Nephron (organoid): ENCODE data around the gene RIBC1.

ENCODE experiments used
- H3K27ac Mint-ChIP-seq, 3 experiments: 2 replicates each; pipeline ENCODE4 v1.8.0; 2020; ENCODE audit warnings: mixed read lengths in 3 of 3, mild to moderate bottlenecking in 2 of 3, moderate library complexity in 1 of 3
- H3K27me3 Mint-ChIP-seq: 2 replicates; pipeline ENCODE4 v1.8.0; 2021; ENCODE audit warnings: low read depth, mild to moderate bottlenecking, moderate library complexity, mixed read lengths
- H3K36me3 Mint-ChIP-seq: 2 replicates; pipeline ENCODE4 v1.8.0; 2020; ENCODE audit warnings: low read depth, mixed read lengths
- H3K4me1 Mint-ChIP-seq: 2 replicates; pipeline ENCODE4 v1.8.0; 2020; ENCODE audit warnings: mixed read lengths
- H3K4me3 Mint-ChIP-seq, 3 experiments: 2 replicates each; pipeline ENCODE4 v1.8.0; 2020; ENCODE audit warnings: mild to moderate bottlenecking in 3 of 3, mixed read lengths in 3 of 3, moderate library complexity in 2 of 3
- H3K9me3 Mint-ChIP-seq: 2 replicates; pipeline ENCODE4 v1.8.0; 2020; ENCODE audit warnings: mixed read lengths
- TF ChIP-seq, protein P1 (sequence below), 3 experiments: fragments of 200-600 bp; sonication (generic); IDR thresholded peaks; one replicate each; pipeline ENCODE4 v1.5.0; 2021; ENCODE audit warnings: antibody characterized with exemption in 3 of 3; ENCODE audit not compliant: unreplicated experiment in 3 of 3

The RIBC1 gene

DNA sequence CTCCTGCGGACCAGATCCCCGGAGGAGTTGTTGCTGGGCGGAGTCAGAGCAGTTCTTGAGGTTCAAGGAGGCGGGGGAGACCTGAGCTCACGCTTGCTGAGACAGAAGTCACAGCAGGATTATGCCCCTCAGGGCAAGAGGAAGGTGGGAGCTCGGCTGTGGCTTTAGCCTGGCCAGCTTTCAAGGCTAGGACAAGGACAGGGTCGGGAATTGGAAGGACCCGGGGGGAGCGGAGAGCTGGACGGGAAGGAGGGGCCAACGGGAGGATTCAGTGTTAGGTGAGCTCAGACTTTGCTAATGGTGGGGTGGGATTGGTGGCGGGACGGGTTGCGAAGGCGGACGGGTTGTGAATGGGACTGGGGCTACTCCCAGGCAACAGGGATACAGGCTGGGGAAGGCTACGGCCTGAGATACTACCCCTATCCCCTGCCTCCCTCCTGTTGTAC is at the start of gene RIBC1:
RIBC1 (plus strand) TSS at position 13 of the 446 bp plus-strand sequence. CDS start 3,404 bp downstream, outside the sequence.
- Mint-ChIP-seq H3K4me3 (peak within 1 kb of the TSS; percentile 91 to 97 (median 93)), H3K27ac (peak within 1 kb of the TSS; percentile 92 to 97 (median 96)), H3K27me3 (no peaks in the 10 kb centered on the region), H3K9me3 (peaks cover 12% of the 10 kb centered on the region), H3K36me3 (peaks cover 4% of the 10 kb centered on the region), H3K4me1 (peaks cover 11% of the 10 kb centered on the region)
- TF ChIP-seq, protein P1, sequence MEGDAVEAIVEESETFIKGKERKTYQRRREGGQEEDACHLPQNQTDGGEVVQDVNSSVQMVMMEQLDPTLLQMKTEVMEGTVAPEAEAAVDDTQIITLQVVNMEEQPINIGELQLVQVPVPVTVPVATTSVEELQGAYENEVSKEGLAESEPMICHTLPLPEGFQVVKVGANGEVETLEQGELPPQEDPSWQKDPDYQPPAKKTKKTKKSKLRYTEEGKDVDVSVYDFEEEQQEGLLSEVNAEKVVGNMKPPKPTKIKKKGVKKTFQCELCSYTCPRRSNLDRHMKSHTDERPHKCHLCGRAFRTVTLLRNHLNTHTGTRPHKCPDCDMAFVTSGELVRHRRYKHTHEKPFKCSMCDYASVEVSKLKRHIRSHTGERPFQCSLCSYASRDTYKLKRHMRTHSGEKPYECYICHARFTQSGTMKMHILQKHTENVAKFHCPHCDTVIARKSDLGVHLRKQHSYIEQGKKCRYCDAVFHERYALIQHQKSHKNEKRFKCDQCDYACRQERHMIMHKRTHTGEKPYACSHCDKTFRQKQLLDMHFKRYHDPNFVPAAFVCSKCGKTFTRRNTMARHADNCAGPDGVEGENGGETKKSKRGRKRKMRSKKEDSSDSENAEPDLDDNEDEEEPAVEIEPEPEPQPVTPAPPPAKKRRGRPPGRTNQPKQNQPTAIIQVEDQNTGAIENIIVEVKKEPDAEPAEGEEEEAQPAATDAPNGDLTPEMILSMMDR (IDR thresholded peaks at IDR 0.05; ENCODE audit: unreplicated experiment in 3 of 3), result no peak

GRCh38 chrX:53373307-53373706 is 49.4 kb upstream of the RIBC1 start:
- Mint-ChIP-seq H3K27me3 (no peaks in the 10 kb centered on the region), H3K4me3 (no peak overlapping the region), H3K36me3 (peaks cover 22% of the 10 kb centered on the region), H3K4me1 (no peaks in the 10 kb centered on the region), H3K9me3 (peaks cover 29% of the 10 kb centered on the region), H3K27ac (no peak overlapping the region)
- TF ChIP-seq, protein P1 (IDR thresholded peaks at IDR 0.05; ENCODE audit: unreplicated experiment in 3 of 3), result no peak

DNA sequence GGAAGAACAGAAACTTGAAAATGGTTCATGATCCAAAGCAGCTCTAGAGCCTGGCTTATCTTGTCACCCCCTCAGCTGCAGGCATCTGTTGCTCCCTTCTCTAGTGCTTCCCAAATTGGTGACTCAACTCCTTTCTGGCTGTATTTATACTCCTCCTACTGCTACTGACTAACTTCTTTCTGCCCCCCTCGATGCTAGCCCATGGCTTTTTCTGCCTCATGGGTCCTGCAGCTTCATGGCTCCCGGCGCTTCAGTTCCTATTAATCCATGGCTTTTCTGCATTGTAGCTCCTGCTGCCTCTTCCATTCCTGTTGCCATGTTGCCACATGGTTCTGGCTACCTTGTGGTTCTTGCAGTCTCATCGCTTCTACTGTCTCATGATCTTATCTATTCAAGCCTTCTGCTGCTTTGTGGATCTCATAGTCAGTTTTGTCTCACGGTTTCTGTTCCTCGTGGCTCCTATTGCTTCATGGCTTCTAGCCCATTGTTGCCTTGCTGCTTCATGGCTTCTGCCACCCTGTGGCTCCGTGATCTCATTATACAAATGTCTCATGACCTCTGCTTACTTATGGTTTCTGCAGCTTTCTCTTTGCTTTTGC is 48.4 kb upstream of the RIBC1 start:
- peaks cover 21% of the 10 kb centered on the region for H3K36me3 Mint-ChIP-seq
- H3K27me3 Mint-ChIP-seq, result no peaks in the 10 kb centered on the region
- no peaks in the 10 kb centered on the region for H3K4me1 Mint-ChIP-seq
- no peak overlapping the region for H3K27ac Mint-ChIP-seq
- no peak overlapping the region for H3K4me3 Mint-ChIP-seq
- TF ChIP-seq, protein P1 (IDR thresholded peaks at IDR 0.05; ENCODE audit: unreplicated experiment in 3 of 3), result no peak
- peaks cover 25% of the 10 kb centered on the region for H3K9me3 Mint-ChIP-seq

DNA sequence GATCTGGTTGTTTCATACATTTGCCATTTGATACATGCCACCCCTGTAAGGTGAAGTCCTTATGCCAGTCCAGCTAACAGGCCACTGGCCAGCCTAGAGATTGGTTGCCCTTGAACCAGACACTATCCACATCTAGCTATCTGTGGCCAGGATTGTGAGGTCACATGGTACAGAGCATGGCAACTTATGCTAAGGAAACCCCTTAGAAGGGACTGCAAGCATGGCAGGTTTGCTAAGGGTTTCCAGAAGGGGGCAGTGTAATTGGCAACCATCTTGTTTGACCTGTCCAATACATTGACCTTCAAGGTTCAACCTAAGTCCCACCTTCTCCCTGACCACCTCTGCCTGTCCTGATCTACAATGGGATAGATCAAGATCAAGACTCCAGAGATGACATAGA is 47.8 kb upstream of the RIBC1 start:
- Mint-ChIP-seq H3K4me3 (no peak overlapping the region), H3K27me3 (no peaks in the 10 kb centered on the region), H3K4me1 (no peaks in the 10 kb centered on the region), H3K9me3 (peaks cover 25% of the 10 kb centered on the region), H3K27ac (no peak overlapping the region), H3K36me3 (peaks cover 26% of the 10 kb centered on the region)
- TF ChIP-seq, protein P1 (IDR thresholded peaks at IDR 0.05; ENCODE audit: unreplicated experiment in 3 of 3), result no peak

GRCh38 chrX:53376888-53377287 is 45.8 kb upstream of the RIBC1 start:
- Mint-ChIP-seq H3K36me3 (peaks cover 37% of the 10 kb centered on the region), H3K27ac (no peak overlapping the region), H3K27me3 (no peaks in the 10 kb centered on the region), H3K4me1 (no peaks in the 10 kb centered on the region), H3K4me3 (no peak overlapping the region), H3K9me3 (peaks cover 14% of the 10 kb centered on the region)
- TF ChIP-seq, protein P1 (IDR thresholded peaks at IDR 0.05; ENCODE audit: unreplicated experiment in 3 of 3), result no peak

DNA sequence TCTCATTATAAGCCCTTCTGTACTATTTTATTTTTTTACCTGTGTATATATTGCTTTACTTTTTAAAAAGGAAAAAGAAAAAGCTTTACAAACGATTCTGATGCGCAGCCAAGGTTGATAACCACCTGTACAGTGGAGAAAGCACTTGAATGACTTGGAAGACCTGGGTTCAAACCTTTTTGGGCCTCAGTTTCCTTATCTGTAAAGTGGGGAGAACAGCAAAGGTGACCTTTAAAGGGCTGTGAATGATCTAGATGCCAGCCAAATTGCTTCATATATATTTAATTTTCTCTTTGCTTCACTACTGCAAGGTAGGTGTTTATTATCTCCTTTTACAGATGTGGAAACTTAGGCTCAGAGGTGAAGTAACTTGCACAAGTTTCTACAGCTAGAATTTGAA is 45.2 kb upstream of the RIBC1 start:
- H3K36me3 Mint-ChIP-seq, result peaks cover 41% of the 10 kb centered on the region
- H3K27me3 Mint-ChIP-seq, result no peaks in the 10 kb centered on the region
- no peak overlapping the region for H3K27ac Mint-ChIP-seq
- no peak overlapping the region for H3K4me3 Mint-ChIP-seq
- no peaks in the 10 kb centered on the region for H3K4me1 Mint-ChIP-seq
- H3K9me3 Mint-ChIP-seq, result peaks cover 12% of the 10 kb centered on the region
- TF ChIP-seq, protein P1 (IDR thresholded peaks at IDR 0.05; ENCODE audit: unreplicated experiment in 3 of 3), result no peak
